Adrenal gland (tissue), 5 donors: ENCODE data around the gene CFTR.

Experiments
- CTCF ChIP-seq, 6 experiments: fragments of 450-650 bp in 4 of 6; fragments of 200-600 bp in 2 of 6; sonication (generic) in 1 of 6; IDR thresholded peaks; 1 replicate in 5 of 6; 2 replicates in 1 of 6; pipeline versions ENCODE4 v1.5.1 to v1.8.0; 2016 to 2021; ENCODE audit warnings: antibody characterized with exemption in 6 of 6, mild to moderate bottlenecking in 2 of 6, moderate library complexity in 1 of 6
- POLR2A ChIP-seq, 2 donors: fragments of 450-650 bp; IDR thresholded peaks; one replicate each; pipeline ENCODE4 v1.6.1; 2017; ENCODE audit warnings: antibody characterized with exemption in 2 of 2, mild to moderate bottlenecking in 2 of 2, moderate library complexity in 1 of 2
- donor health status: DM: no; HTN: no; CAD: no.

GRCh38 chr7:117619681-117620080 is 139.9 kb downstream of the CFTR start:
- TF ChIP-seq CTCF (IDR thresholded peaks at IDR 0.05) (no peak), POLR2A (IDR thresholded peaks at IDR 0.05) (no peak)
